B cell (primary cell): ENCODE results near the gene IKZF2. TPM values are rescaled to one million over a fixed set of nuclear protein-coding genes. Genes with fewer than 3 reads are reported as not detected.

Experiments used
- ATAC-seq: fragments of 200-7000 bp; cut with Tn5 transposase; one replicate; pipeline ENCODE4 v1.10.0; 2021; ENCODE audit warnings: low read depth, mild to moderate bottlenecking, moderate number of reproducible peaks, moderate library complexity
- CTCF ChIA-PET: fragments of 350-600 bp; sonication (Branson Sonifier 250); formaldehyde crosslinking; loops from one replicate; lab custom pipeline; 2021; ENCODE audit warnings: antibody characterized with exemption, inconsistent platforms; lab: Charles Lee
- POLR2A ChIA-PET: fragments of 350-600 bp; sonication (Branson Sonifier 250); formaldehyde crosslinking; loops from one replicate; lab custom pipeline; 2021; ENCODE audit warnings: antibody characterized with exemption; lab: Charles Lee
- DNase-seq: peaks from one replicate; pipeline ENCODE4 v3.0.0; 2013
- H2AFZ ChIP-seq: 2 replicates; pipeline ENCODE4 v1.6.1; 2012; ENCODE audit warnings: mild to moderate bottlenecking, low read depth, low read length; ENCODE audit not compliant: insufficient read depth, poor library complexity, severe bottlenecking
- H3K27ac ChIP-seq, 2 donors: 1 replicate in 1 of 2; 2 replicates in 1 of 2; pipeline ENCODE4 v1.5.1; 2012 to 2013; ENCODE audit warnings: low read length in 2 of 2, mild to moderate bottlenecking in 2 of 2, moderate library complexity in 1 of 2
- H3K27me3 ChIP-seq, 4 experiments: fragments of 200-600 bp in 1 of 4; sonication (generic) in 1 of 4; replicated peaks in 1 of 4; 1 replicate in 2 of 4; 2 replicates in 2 of 4; pipeline versions ENCODE4 v1.6.1 to v1.7.0; 2013 to 2016; ENCODE audit warnings: low read length in 3 of 4, mild to moderate bottlenecking in 2 of 4, mixed read lengths in 1 of 4, moderate library complexity in 1 of 4; ENCODE audit not compliant: insufficient read depth in 4 of 4, control insufficient read depth in 3 of 4; ENCODE audit errors: control extremely low read depth in 1 of 4
- H3K36me3 ChIP-seq, 2 experiments: replicated peaks in 1 of 2; 1 replicate in 1 of 2; 2 replicates in 1 of 2; pipeline versions ENCODE4 v1.6.1 to v1.7.1; 2013; ENCODE audit warnings: low read length in 1 of 2; ENCODE audit not compliant: insufficient read depth in 2 of 2, control insufficient read depth in 1 of 2; ENCODE audit errors: control extremely low read depth in 1 of 2, extremely low read depth in 1 of 2
- H3K4me1 ChIP-seq, 2 donors: fragments of 200-600 bp in 1 of 2; sonication (generic) in 1 of 2; 1 replicate in 1 of 2; 2 replicates in 1 of 2; pipeline versions ENCODE4 v1.5.1 to v1.6.1; 2013 to 2017; ENCODE audit warnings: low read length in 2 of 2; ENCODE audit not compliant: control insufficient read depth in 2 of 2, insufficient read depth in 2 of 2
- H3K4me2 ChIP-seq: replicated peaks from 2 replicates; pipeline ENCODE3; 2012; ENCODE audit warnings: mild to moderate bottlenecking, low read depth, low read length; ENCODE audit not compliant: poor library complexity, severe bottlenecking
- H3K4me3 ChIP-seq, 5 experiments: fragments of 200-600 bp in 1 of 5; sonication (generic) in 1 of 5; 1 replicate in 3 of 5; 2 replicates in 2 of 5; pipeline versions ENCODE4 v1.5.1 to v1.7.0; 2011 to 2016; ENCODE audit warnings: low read length in 4 of 5, mild to moderate bottlenecking in 4 of 5, low read depth in 2 of 5, control low read depth in 1 of 5, moderate library complexity in 1 of 5; ENCODE audit not compliant: insufficient read depth in 1 of 5; ENCODE audit errors: control extremely low read depth in 1 of 5, extremely low read depth in 1 of 5
- H3K79me2 ChIP-seq: fragments of 200-600 bp; sonication (generic); one replicate; pipeline ENCODE4 v1.6.0; 2016; ENCODE audit warnings: low read length; ENCODE audit not compliant: control insufficient read depth, insufficient read depth
- H3K9ac ChIP-seq: fragments of 200-600 bp; sonication (generic); 2 replicates; pipeline ENCODE4 v1.6.1; 2017; ENCODE audit warnings: mild to moderate bottlenecking, low read length, moderate library complexity
- H3K9me3 ChIP-seq, 3 donors: one replicate each; pipeline versions ENCODE4 v1.6.1 to v1.7.1; 2013; ENCODE audit warnings: low read length in 2 of 3; ENCODE audit not compliant: control insufficient read depth in 2 of 3, insufficient read depth in 1 of 3; ENCODE audit errors: control extremely low read depth in 1 of 3
- H4K20me1 ChIP-seq: 2 replicates; pipeline ENCODE4 v1.6.0; 2012; ENCODE audit warnings: mild to moderate bottlenecking, low read length; ENCODE audit not compliant: insufficient read depth, control insufficient read depth, poor library complexity, severe bottlenecking
- H3K27ac Mint-ChIP-seq: one replicate; pipeline ENCODE4 v1.8.0; 2021; ENCODE audit warnings: mixed read lengths
- H3K27me3 Mint-ChIP-seq: one replicate; pipeline ENCODE4 v1.8.0; 2021; ENCODE audit warnings: mixed read lengths
- H3K4me1 Mint-ChIP-seq: one replicate; pipeline ENCODE4 v1.8.0; 2021; ENCODE audit warnings: mixed read lengths
- H3K4me3 Mint-ChIP-seq: one replicate; pipeline ENCODE4 v1.8.0; 2021; ENCODE audit warnings: mixed read lengths
- H3K9me3 Mint-ChIP-seq: one replicate; pipeline ENCODE4 v1.8.0; 2022; ENCODE audit warnings: mixed read lengths; ENCODE audit not compliant: insufficient read depth
- EZH2 ChIP-seq: IDR thresholded peaks from 2 replicates; pipeline ENCODE4 v1.6.1; 2012; ENCODE audit warnings: borderline replicate concordance, low read depth, mild to moderate bottlenecking, moderate library complexity, low read length; ENCODE audit not compliant: insufficient read depth, poor library complexity, severe bottlenecking
- WGBS: methylation state at CpG from one replicate; pipeline ENCODE4 v1.1.5; 2013; ENCODE audit warnings: missing lambda C conversion rate; ENCODE audit not compliant: insufficient coverage; 5-methylcytosine and 5-hydroxymethylcytosine counted together
- intact Hi-C: fragments of 100-400 bp; cut with micrococcal nuclease; formaldehyde crosslinking; loops from one replicate; pipeline ENCODE4 v1.10.0; 2022
- polyA plus RNA-seq: library from polyadenylated mRNA; depleted of rRNA; stranded (reverse); fragments of >200 nt; gene quantifications from 2 replicates; pipeline ENCODE4 v1.2.3, GENCODE V29; 2012
- total RNA-seq, 2 donors: library from RNA; stranded (reverse); fragments of 120-200 nt in 1 of 2; gene quantifications; 1 replicate in 1 of 2; 2 replicates in 1 of 2; pipeline versions ENCODE4 v1.2.3 to v1.2.4, GENCODE V29; 2013 to 2022
- TF ChIP-seq, protein P1 (sequence below): fragments of 200-600 bp; IDR thresholded peaks from one replicate; pipeline ENCODE4 v1.8.0; 2022; ENCODE audit warnings: antibody characterized with exemption, mild to moderate bottlenecking

The IKZF2 gene
- total and polyA plus RNA-seq, 2 donors (not counting 1 experiment from before 2014, with no cell fraction given) = 2.5 to 49.3 TPM

DNA sequence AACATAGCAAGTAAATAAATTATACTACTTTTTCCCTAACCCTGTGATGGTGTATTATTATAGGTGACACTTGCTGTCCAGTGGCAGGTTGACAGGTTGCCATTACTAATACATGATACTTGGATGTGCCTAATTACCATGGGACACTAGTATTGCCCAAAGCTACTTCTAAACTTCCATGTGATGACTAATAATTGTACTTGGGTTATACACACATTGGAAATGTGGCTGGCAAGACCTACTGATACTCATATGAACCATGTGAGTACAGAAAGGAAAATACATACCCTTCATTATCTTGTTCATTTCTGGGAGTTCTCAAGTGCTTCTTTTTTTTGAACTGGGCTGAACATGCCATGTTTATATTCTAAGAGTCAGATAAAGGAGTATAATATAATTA lies 156.4 kb downstream of the IKZF2 start:
- no peaks in the 10 kb centered on the region for H4K20me1 ChIP-seq

DNA sequence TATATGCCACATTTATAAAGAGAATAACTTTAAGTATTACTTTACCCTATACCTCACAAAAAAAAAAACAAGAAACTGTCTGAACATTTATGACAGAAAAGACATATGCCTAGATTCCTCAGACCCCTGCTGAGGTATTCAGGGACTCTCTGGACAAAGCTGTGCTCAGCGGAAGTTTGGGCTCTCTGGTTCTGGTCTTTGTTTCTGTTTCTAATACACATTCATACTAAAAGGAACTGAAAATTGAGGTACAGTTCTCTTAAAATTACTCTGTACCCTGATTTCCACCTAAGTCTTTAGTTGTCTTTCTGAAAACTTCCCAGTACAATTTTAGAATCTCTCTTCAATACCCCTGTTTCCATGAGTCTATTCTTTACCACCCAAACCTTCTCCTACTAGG lies 160.3 kb downstream of the IKZF2 start:
- Histone ChIP-seq H3K9ac (no peak overlapping the region), H3K4me3 (no peak overlapping the region), H3K4me1 (peaks cover 0 to 4% of the 10 kb centered on the region in 2 donors), H3K36me3 (no peaks in the 10 kb centered on the region), H3K27me3 (no peaks in the 10 kb centered on the region), H2AFZ (no peak overlapping the region), H3K4me2 (no peak overlapping the region), H3K27ac (no peak overlapping the region), H3K79me2 (no peaks in the 10 kb centered on the region), H3K9me3 (no peaks in the 10 kb centered on the region), H4K20me1 (no peaks in the 10 kb centered on the region)
- intact Hi-C loops = no loop called here
- H3K27me3 Mint-ChIP-seq = no peaks in the 10 kb centered on the region
- no peak for TF ChIP-seq EZH2
- TF ChIP-seq, protein P1, sequence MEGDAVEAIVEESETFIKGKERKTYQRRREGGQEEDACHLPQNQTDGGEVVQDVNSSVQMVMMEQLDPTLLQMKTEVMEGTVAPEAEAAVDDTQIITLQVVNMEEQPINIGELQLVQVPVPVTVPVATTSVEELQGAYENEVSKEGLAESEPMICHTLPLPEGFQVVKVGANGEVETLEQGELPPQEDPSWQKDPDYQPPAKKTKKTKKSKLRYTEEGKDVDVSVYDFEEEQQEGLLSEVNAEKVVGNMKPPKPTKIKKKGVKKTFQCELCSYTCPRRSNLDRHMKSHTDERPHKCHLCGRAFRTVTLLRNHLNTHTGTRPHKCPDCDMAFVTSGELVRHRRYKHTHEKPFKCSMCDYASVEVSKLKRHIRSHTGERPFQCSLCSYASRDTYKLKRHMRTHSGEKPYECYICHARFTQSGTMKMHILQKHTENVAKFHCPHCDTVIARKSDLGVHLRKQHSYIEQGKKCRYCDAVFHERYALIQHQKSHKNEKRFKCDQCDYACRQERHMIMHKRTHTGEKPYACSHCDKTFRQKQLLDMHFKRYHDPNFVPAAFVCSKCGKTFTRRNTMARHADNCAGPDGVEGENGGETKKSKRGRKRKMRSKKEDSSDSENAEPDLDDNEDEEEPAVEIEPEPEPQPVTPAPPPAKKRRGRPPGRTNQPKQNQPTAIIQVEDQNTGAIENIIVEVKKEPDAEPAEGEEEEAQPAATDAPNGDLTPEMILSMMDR = no peak
- H3K27ac Mint-ChIP-seq = peak overlapping the region; percentile 29
- ATAC-seq (no peak), DNase-seq (peak; percentile 23)
- ChIA-PET CTCF (interaction anchor here (1.4 kb wide), 1 partner anchor 10 kb away, joined by 6 read pairs; no protein-coding TSS in a partner anchor), POLR2A (no interaction called here)
- peaks cover 9% of the 10 kb centered on the region for H3K4me1 Mint-ChIP-seq
- H3K9me3 Mint-ChIP-seq = no peaks in the 10 kb centered on the region
- no CpG with 5 or more reads among the region's 1 CpG for WGBS
- no peak overlapping the region for H3K4me3 Mint-ChIP-seq

More for the DNA sequence above, 156.4 kb downstream of the IKZF2 start:
- Histone ChIP-seq H3K4me2 (no peak overlapping the region), H3K9me3 (no peaks in the 10 kb centered on the region), H2AFZ (no peak overlapping the region), H3K9ac (no peak overlapping the region), H3K4me1 (peaks cover 0 to 4% of the 10 kb centered on the region in 2 donors), H3K27me3 (no peaks in the 10 kb centered on the region), H3K79me2 (no peaks in the 10 kb centered on the region), H3K27ac (no peak overlapping the region), H3K36me3 (no peaks in the 10 kb centered on the region), H3K4me3 (no peak overlapping the region)
- no peak for TF ChIP-seq EZH2
- TF ChIP-seq, protein P1 = no peak
- POLR2A ChIA-PET = no interaction called here
- Mint-ChIP-seq H3K9me3 (no peaks in the 10 kb centered on the region), H3K27ac (no peak overlapping the region), H3K4me1 (peaks cover 9% of the 10 kb centered on the region), H3K27me3 (no peaks in the 10 kb centered on the region), H3K4me3 (no peak overlapping the region)
- CTCF ChIA-PET = no interaction called here
- ATAC-seq (no peak), DNase-seq (no peak)
- intact Hi-C loops = no loop called here
